Neural crest cell (in vitro differentiated cells): ENCODE data around the gene COX7B2. TPM values are rescaled to one million over a fixed set of nuclear protein-coding genes. Genes with fewer than 3 reads are reported as not detected.

Experiments
- DNase-seq: peaks from one replicate; pipeline ENCODE4 v3.0.0; 2021; ENCODE audit warnings: low read depth, mixed read lengths, low spot score
- H3K27ac Mint-ChIP-seq: one replicate; pipeline ENCODE4 v1.8.0; 2021; ENCODE audit warnings: mild to moderate bottlenecking, mixed read lengths; ENCODE audit not compliant: unreplicated experiment
- H3K27me3 Mint-ChIP-seq: 2 replicates; pipeline ENCODE4 v1.8.0; 2021; ENCODE audit warnings: low read depth, mild to moderate bottlenecking, mixed read lengths
- H3K36me3 Mint-ChIP-seq: 2 replicates; pipeline ENCODE4 v1.8.0; 2021; ENCODE audit warnings: low read depth, mild to moderate bottlenecking, mixed read lengths
- H3K4me1 Mint-ChIP-seq: 2 replicates; pipeline ENCODE4 v1.8.0; 2021; ENCODE audit warnings: mixed read lengths
- H3K4me3 Mint-ChIP-seq: one replicate; pipeline ENCODE4 v1.8.0; 2021; ENCODE audit warnings: mild to moderate bottlenecking, mixed read lengths
- H3K9me3 Mint-ChIP-seq: 2 replicates; pipeline ENCODE4 v1.8.0; 2021; ENCODE audit warnings: mixed read lengths
- CTCF ChIP-seq: fragments of 200-600 bp; sonication (generic); conservative IDR thresholded peaks from 2 replicates; pipeline ENCODE4 v1.5.0; 2021; ENCODE audit warnings: antibody characterized with exemption, mild to moderate bottlenecking
- total RNA-seq: library from RNA; stranded (reverse); gene quantifications from 2 replicates; pipeline ENCODE4 v1.2.1, GENCODE V29; 2021

Gene COX7B2
- total RNA-seq, 1 donor from 2014 or later: not detected

GRCh38 chr4:46844325-46844917, 64.6 kb downstream of the COX7B2 start:
- Mint-ChIP-seq H3K4me3 (no peak overlapping the region), H3K27ac (no peak overlapping the region), H3K9me3 (no peaks in the 10 kb centered on the region), H3K27me3 (peaks cover 3% of the 10 kb centered on the region), H3K36me3 (no peaks in the 10 kb centered on the region), H3K4me1 (peaks cover 24% of the 10 kb centered on the region)
- DNase-seq: peak; percentile 69
- peak; percentile 79 for TF ChIP-seq CTCF

GRCh38 chr4:46839128-46839527, 69.9 kb downstream of the COX7B2 start:
- no peak overlapping the region for H3K4me3 Mint-ChIP-seq
- no peak for TF ChIP-seq CTCF
- no peaks in the 10 kb centered on the region for H3K9me3 Mint-ChIP-seq
- peak overlapping the region; percentile 2 for H3K27ac Mint-ChIP-seq
- no peak for DNase-seq
- H3K36me3 Mint-ChIP-seq: no peaks in the 10 kb centered on the region
- H3K27me3 Mint-ChIP-seq: no peaks in the 10 kb centered on the region
- H3K4me1 Mint-ChIP-seq: peaks cover 36% of the 10 kb centered on the region

- H3K27ac Mint-ChIP-seq: no peak overlapping the region
- H3K4me3 Mint-ChIP-seq: no peak overlapping the region
- H3K36me3 Mint-ChIP-seq: no peaks in the 10 kb centered on the region
- no peaks in the 10 kb centered on the region for H3K27me3 Mint-ChIP-seq
- no peak for TF ChIP-seq CTCF
- H3K4me1 Mint-ChIP-seq: peaks cover 36% of the 10 kb centered on the region
- H3K9me3 Mint-ChIP-seq: no peaks in the 10 kb centered on the region
- DNase-seq: no peak
Observed at GRCh38 chr4:46837639-46838038, 71.4 kb downstream of the COX7B2 start.

GRCh38 chr4:46836584-46836983, 72.5 kb downstream of the COX7B2 start:
- no peak overlapping the region for H3K4me3 Mint-ChIP-seq
- no peak overlapping the region for H3K27ac Mint-ChIP-seq
- H3K9me3 Mint-ChIP-seq: peaks cover 7% of the 10 kb centered on the region
- H3K4me1 Mint-ChIP-seq: peaks cover 31% of the 10 kb centered on the region
- DNase-seq: no peak
- no peaks in the 10 kb centered on the region for H3K27me3 Mint-ChIP-seq
- no peak for TF ChIP-seq CTCF
- no peaks in the 10 kb centered on the region for H3K36me3 Mint-ChIP-seq

- no peak for TF ChIP-seq CTCF
- Mint-ChIP-seq H3K27ac (no peak overlapping the region), H3K36me3 (no peaks in the 10 kb centered on the region), H3K27me3 (no peaks in the 10 kb centered on the region), H3K4me1 (no peaks in the 10 kb centered on the region), H3K9me3 (peaks cover 10% of the 10 kb centered on the region), H3K4me3 (no peak overlapping the region)
- DNase-seq: no peak
Observed at GRCh38 chr4:46830971-46831454, 78.0 kb downstream of the COX7B2 start.
